ENCODE measurements around the gene KRT23. TPM values are rescaled to one million over a fixed set of nuclear protein-coding genes. Genes with fewer than 3 reads are reported as not detected.

The KRT23 gene
- total RNA-seq, 1 experiment from 2014 or later = not detected

GRCh38 chr17:40888196-40888720 lies 49.2 kb downstream of the KRT23 start:
- no peaks in the 10 kb centered on the region for H3K27me3 ChIP-seq (ENCODE audit: insufficient read depth, low read length)
- no peak overlapping the region for H3K18ac ChIP-seq (ENCODE audit: insufficient read length, low read depth, low read length)
- H2AK5ac ChIP-seq (ENCODE audit: insufficient read length, low read length) = no peak overlapping the region
- H2BK15ac ChIP-seq (ENCODE audit: low read depth, low read length) = no peak overlapping the region
- H3K56ac ChIP-seq (ENCODE audit: insufficient read length, low read depth, low read length) = no peak overlapping the region
- no peaks in the 10 kb centered on the region for H3K79me2 ChIP-seq (ENCODE audit: insufficient read depth, low read length)
- H3K79me1 ChIP-seq (ENCODE audit: insufficient read depth, low read depth, low read length, poor library complexity, severe bottlenecking) = no peaks in the 10 kb centered on the region
- no peaks in the 10 kb centered on the region for H3K23me2 ChIP-seq (ENCODE audit: insufficient read length, low read depth, low read length, poor library complexity, severe bottlenecking)
- no peak overlapping the region for H3K9ac ChIP-seq (ENCODE audit: extremely low read depth, insufficient read length, low read length)
- Mint-ChIP-seq H3K36me3 (ENCODE audit: insufficient read depth in 1 of 3, low read depth in 3 of 3) (no peaks in the 10 kb centered on the region), H3K4me1 (no peaks in the 10 kb centered on the region), H3K9me3 (no peaks in the 10 kb centered on the region), H3K27ac (no peak overlapping the region), H3K27me3 (ENCODE audit: low read depth) (peaks cover 13% of the 10 kb centered on the region), H3K4me3 (no peak overlapping the region)
- no peak overlapping the region for H3K23ac ChIP-seq (ENCODE audit: insufficient read length, low read depth, low read length)
- TF ChIP-seq CTCF (conservative IDR thresholded peaks at IDR 0.05) = no peak
- no CpG with 5 or more reads among the region's 2 CpGs for WGBS (ENCODE audit: extremely low coverage, insufficient read length, low lambda C conversion rate)
- H3K4me1 ChIP-seq (ENCODE audit: insufficient read depth, low read length) = no peaks in the 10 kb centered on the region
- no peak overlapping the region for H3K4me2 ChIP-seq (ENCODE audit: insufficient read depth, insufficient read length, low read length)
- H4K20me1 ChIP-seq (ENCODE audit: control insufficient read depth, insufficient read depth, insufficient read length) = no peaks in the 10 kb centered on the region
- H4K5ac ChIP-seq (ENCODE audit: insufficient read length, low read depth, low read length) = no peak overlapping the region
- no peak overlapping the region for H2BK5ac ChIP-seq (ENCODE audit: insufficient read length, low read length)
- H3K27ac ChIP-seq (ENCODE audit: insufficient read length, low read depth, low read length) = no peak overlapping the region
- no peak for DNase-seq
- H3K4ac ChIP-seq (ENCODE audit: low read depth, low read length) = no peak overlapping the region
- H2AFZ ChIP-seq (ENCODE audit: low read length) = no peak overlapping the region
- no peaks in the 10 kb centered on the region for H3K9me3 ChIP-seq (ENCODE audit: control insufficient read depth, low read depth, low read length)
- no peak overlapping the region for H2BK12ac ChIP-seq (ENCODE audit: insufficient read length, low read depth, low read length)
- H4K91ac ChIP-seq (ENCODE audit: insufficient read length, low read depth, low read length) = no peak overlapping the region
- no peak overlapping the region for H3K14ac ChIP-seq (ENCODE audit: insufficient read depth, low read length)
- H2BK20ac ChIP-seq (ENCODE audit: low read depth, low read length, poor library complexity, severe bottlenecking) = no peak overlapping the region
- H2BK120ac ChIP-seq (ENCODE audit: low read depth, low read length, poor library complexity, severe bottlenecking) = no peak overlapping the region
- H4K8ac ChIP-seq (replicated peaks; ENCODE audit: insufficient read length, low read depth, low read length) = no peak overlapping the region
- H3T11ph ChIP-seq (ENCODE audit: low read length) = no peak overlapping the region

Data from H9 (cell line).